Ecto neural progenitor cell (in vitro differentiated cells): ENCODE results near the gene PTPRM.

Experiments
- DNase-seq: peaks from one replicate; pipeline ENCODE4 v3.0.0-alpha.2; 2018; ENCODE audit warnings: low spot score

Gene PTPRM

GRCh38 chr18:8242151-8242696 lies 675.1 kb downstream of the PTPRM start:
- no peak for DNase-seq

GRCh38 chr18:8247700-8248099 lies 680.6 kb downstream of the PTPRM start:
- DNase-seq, result no peak

- DNase-seq, result no peak
Observed at GRCh38 chr18:8248576-8248975, 681.5 kb downstream of the PTPRM start.

GRCh38 chr18:8249811-8250210 lies 682.7 kb downstream of the PTPRM start:
- DNase-seq, result no peak

GRCh38 chr18:8252371-8252770 lies 685.3 kb downstream of the PTPRM start:
- no peak for DNase-seq

GRCh38 chr18:8253944-8254343 lies 686.8 kb downstream of the PTPRM start:
- DNase-seq, result no peak

GRCh38 chr18:8254654-8255053 lies 687.5 kb downstream of the PTPRM start:
- no peak for DNase-seq

GRCh38 chr18:8257851-8258434 lies 690.8 kb downstream of the PTPRM start:
- no peak for DNase-seq

GRCh38 chr18:8260319-8260718 lies 693.2 kb downstream of the PTPRM start:
- DNase-seq, result no peak

GRCh38 chr18:8260827-8261226 lies 693.7 kb downstream of the PTPRM start:
- no peak for DNase-seq

- DNase-seq, result no peak
Observed at GRCh38 chr18:8261651-8262091, 694.6 kb downstream of the PTPRM start.

GRCh38 chr18:8262221-8262620 lies 695.1 kb downstream of the PTPRM start:
- DNase-seq, result no peak

GRCh38 chr18:8264116-8264515 lies 697.0 kb downstream of the PTPRM start:
- no peak for DNase-seq

- no peak for DNase-seq
Observed at GRCh38 chr18:8264861-8265411, 697.8 kb downstream of the PTPRM start.

- DNase-seq, result no peak
Observed at GRCh38 chr18:8272254-8272653, 705.1 kb downstream of the PTPRM start.

- no peak for DNase-seq
Observed at GRCh38 chr18:8274370-8274769, 707.3 kb downstream of the PTPRM start.

- no peak for DNase-seq
Observed at GRCh38 chr18:8276406-8276805, 709.3 kb downstream of the PTPRM start.

- no peak for DNase-seq
Observed at GRCh38 chr18:8277270-8277669, 710.2 kb downstream of the PTPRM start.

GRCh38 chr18:8279346-8279745 lies 712.2 kb downstream of the PTPRM start:
- no peak for DNase-seq

GRCh38 chr18:8279781-8280330 lies 712.7 kb downstream of the PTPRM start:
- no peak for DNase-seq

GRCh38 chr18:8283891-8284585 lies 716.9 kb downstream of the PTPRM start:
- DNase-seq, result no peak

- no peak for DNase-seq
Observed at GRCh38 chr18:8286303-8286702, 719.2 kb downstream of the PTPRM start.
